HCT116 (cell line): ENCODE results near the gene DNAJC1. TPM values are rescaled to one million over a fixed set of nuclear protein-coding genes. Genes with fewer than 3 reads are reported as not detected.
"Not testable (repeated sequence)": the region's sequence is repeated elsewhere in the genome, so short reads cannot be mapped to it uniquely, and the experiment has no call there.

ENCODE experiments used
- ATAC-seq: fragments of 200-7000 bp; cut with Tn5 transposase; 2 replicates; pipeline ENCODE4 v1.9.1; 2020; ENCODE audit warnings: mild to moderate bottlenecking, moderate library complexity
- BruUV-seq: library from RNA; stranded (reverse); fragments of 400-500 nt; replicated peaks from 2 replicates; lab custom pipeline; 2021; lab: Mats Ljungman, UMichigan
- CTCF ChIA-PET: fragments of 300-600 bp; sonication (Branson Sonifier 250); formaldehyde crosslinking; loops from one replicate; lab custom pipeline; 2021; ENCODE audit warnings: antibody characterized with exemption; lab: Charles Lee
- POLR2A ChIA-PET: fragments of 300-600, 350-600 bp; sonication (Branson Sonifier 250); formaldehyde crosslinking; loops from one replicate; lab custom pipeline; 2021; ENCODE audit warnings: antibody characterized with exemption; lab: Charles Lee
- RAD21 ChIA-PET, 2 experiments: fragments of 300-600 bp; sonication (Branson Sonifier 250); formaldehyde crosslinking; loops; one replicate each; lab custom pipeline; 2023; ENCODE audit warnings: low total read pairs in 2 of 2; ENCODE audit not compliant: uncharacterized antibody in 2 of 2, unreplicated experiment in 2 of 2, low non-redundant PET in 1 of 2; lab: Charles Lee
- DNase-seq: peaks from one replicate; pipeline ENCODE4 v3.0.0-alpha.2; 2010; ENCODE audit warnings: low read depth, low spot score
- H2AFZ ChIP-seq: fragments of 200-600 bp; shearing (Covaris generic), sonication (generic); 2 replicates; pipeline ENCODE4 v1.6.1; 2017; ENCODE audit warnings: low read depth, mixed run types, mixed read lengths, antibody characterized with exemption, low read length; ENCODE audit not compliant: poor library complexity, severe bottlenecking
- H3K27ac ChIP-seq: 2 replicates; pipeline ENCODE4 v1.5.1; 2012; ENCODE audit warnings: low read depth, low read length
- H3K27me3 ChIP-seq: fragments of 200-600 bp; sonication (generic); 2 replicates; pipeline ENCODE4 v1.6.1; 2016; ENCODE audit warnings: mixed run types, low read length, mixed read lengths; ENCODE audit not compliant: insufficient read depth
- H3K36me3 ChIP-seq, 2 experiments: fragments of 200-500 bp in 1 of 2; fragments of 200-600 bp in 1 of 2; sonication (Bioruptor generic) in 1 of 2; sonication (generic) in 1 of 2; 2 replicates each; pipeline versions ENCODE4 v1.5.1 to v1.6.1; 2014 to 2016; ENCODE audit warnings: low read length in 2 of 2, inconsistent platforms in 1 of 2, mixed read lengths in 1 of 2, mixed run types in 1 of 2; ENCODE audit not compliant: insufficient read depth in 2 of 2, control insufficient read depth in 1 of 2
- H3K4me1 ChIP-seq, 2 experiments: fragments of 200-600 bp in 1 of 2; sonication (generic) in 1 of 2; 2 replicates each; pipeline versions ENCODE4 v1.5.1 to v1.6.1; 2012 to 2017; ENCODE audit warnings: low read length in 2 of 2, inconsistent platforms in 1 of 2, mild to moderate bottlenecking in 1 of 2, mixed read lengths in 1 of 2, mixed run types in 1 of 2, moderate library complexity in 1 of 2; ENCODE audit not compliant: insufficient read depth in 2 of 2, control insufficient read depth in 1 of 2
- H3K4me2 ChIP-seq: fragments of 200-600 bp; sonication (generic); 2 replicates; pipeline ENCODE4 v1.6.1; 2017; ENCODE audit warnings: mixed run types, low read length, mixed read lengths
- H3K4me3 ChIP-seq, 2 experiments: fragments of 200-600 bp in 1 of 2; sonication (generic) in 1 of 2; replicated peaks in 1 of 2; 2 replicates each; pipeline ENCODE4 v1.5.1; 2011 to 2016; ENCODE audit warnings: low read length in 2 of 2, control low read depth in 1 of 2, low read depth in 1 of 2, mild to moderate bottlenecking in 1 of 2, mixed read lengths in 1 of 2, mixed run types in 1 of 2
- H3K79me2 ChIP-seq: fragments of 200-600 bp; sonication (generic); 2 replicates; pipeline ENCODE4 v1.6.1; 2017; ENCODE audit warnings: mild to moderate bottlenecking, mixed run types, low read length, moderate library complexity, mixed read lengths; ENCODE audit not compliant: insufficient read depth
- H3K9ac ChIP-seq: fragments of 200-600 bp; sonication (generic); 2 replicates; pipeline ENCODE4 v1.6.1; 2016; ENCODE audit warnings: low read length, mixed read lengths
- H3K9me2 ChIP-seq: fragments of 200-600 bp; sonication (generic), shearing (Covaris generic); 2 replicates; pipeline ENCODE4 v1.6.1; 2017; ENCODE audit warnings: mixed run types, mild to moderate bottlenecking, moderate library complexity; ENCODE audit not compliant: insufficient read depth
- H3K9me3 ChIP-seq, 2 experiments: fragments of 200-500 bp in 1 of 2; fragments of 200-600 bp in 1 of 2; sonication (Bioruptor generic) in 1 of 2; sonication (generic) in 1 of 2; 2 replicates each; pipeline ENCODE4 v1.6.1; 2014 to 2017; ENCODE audit warnings: low read length in 2 of 2, mixed read lengths in 2 of 2, inconsistent platforms in 1 of 2, low read depth in 1 of 2, mild to moderate bottlenecking in 1 of 2, mixed run types in 1 of 2, moderate library complexity in 1 of 2; ENCODE audit not compliant: control insufficient read depth in 1 of 2, insufficient read depth in 1 of 2
- H4K20me1 ChIP-seq: fragments of 200-600 bp; sonication (generic), shearing (Covaris generic); 2 replicates; pipeline ENCODE4 v1.6.1; 2017; ENCODE audit warnings: mixed run types, mild to moderate bottlenecking, moderate library complexity; ENCODE audit not compliant: insufficient read depth
- EGR1 ChIP-seq: IDR thresholded peaks from 2 replicates; pipeline ENCODE4 v1.6.1; 2012; ENCODE audit warnings: low read depth
- EZH2 ChIP-seq: fragments of 200-600 bp; sonication (generic); IDR thresholded peaks from 2 replicates; pipeline ENCODE4 v1.6.1; 2017; ENCODE audit warnings: antibody characterized with exemption, mixed run types
- RAD21 ChIP-seq: IDR thresholded peaks from 2 replicates; pipeline ENCODE4 v1.6.1; 2012; ENCODE audit warnings: low read depth, mild to moderate bottlenecking
- SP1 ChIP-seq: IDR thresholded peaks from 2 replicates; pipeline ENCODE4 v1.6.1; 2012; ENCODE audit warnings: low read depth
- SRF ChIP-seq: IDR thresholded peaks from 2 replicates; pipeline ENCODE4 v1.6.1; 2012; ENCODE audit warnings: low read depth
- TCF7L2 ChIP-seq: IDR thresholded peaks from 2 replicates; pipeline ENCODE4 v1.7.0; 2011; ENCODE audit warnings: borderline replicate concordance, inconsistent platforms; ENCODE audit not compliant: insufficient read depth, insufficient read length; ENCODE audit errors: extremely low read depth
- ZFX ChIP-seq: fragments of 450-650 bp; IDR thresholded peaks from 2 replicates; pipeline ENCODE4 v1.6.1; 2017
- ZNF274 ChIP-seq: fragments of 200-500 bp; sonication (Bioruptor generic); IDR thresholded peaks from 2 replicates; pipeline ENCODE4 v1.6.1; 2014; ENCODE audit warnings: mild to moderate bottlenecking, low read depth, low read length, inconsistent platforms
- intact Hi-C: fragments of 100-400 bp; cut with micrococcal nuclease; formaldehyde crosslinking; loops from 2 replicates; pipeline ENCODE4 v1.10.0; 2022
- total RNA-seq: library from RNA; stranded (reverse); gene quantifications from one replicate; pipeline ENCODE4 v1.2.1, GENCODE V29; 2021; ENCODE audit not compliant: unreplicated experiment
- TF ChIP-seq, protein P1 (sequence below): IDR thresholded peaks from 2 replicates; pipeline ENCODE4 v1.6.1; 2012; ENCODE audit warnings: low read depth
- TF ChIP-seq, protein P2 (sequence below): IDR thresholded peaks from 2 replicates; pipeline ENCODE4 v1.6.1; 2012

The DNAJC1 gene
- total RNA-seq, 1 experiment from 2014 or later: 17.9 TPM

DNA sequence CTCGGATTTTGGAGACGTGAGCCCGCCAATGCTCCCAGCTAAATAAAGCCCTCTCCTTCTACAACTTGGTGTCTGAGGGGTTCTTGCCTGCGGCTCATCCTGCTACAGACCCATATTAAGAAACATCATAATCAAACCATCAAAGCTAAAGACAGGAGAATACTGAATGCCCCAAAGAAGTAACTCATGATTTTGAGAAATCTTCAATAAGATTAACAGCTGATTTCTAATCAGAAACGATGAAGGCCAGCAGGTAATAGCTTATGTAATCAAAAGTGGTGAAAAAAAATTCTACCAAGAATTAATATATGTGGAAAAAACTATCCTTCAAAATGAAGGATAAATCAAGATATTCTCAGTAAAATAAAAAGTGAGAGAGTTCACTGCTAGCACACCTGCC lies 130.3 kb downstream of the DNAJC1 start:
- Histone ChIP-seq H3K4me3 (no peak overlapping the region), H3K4me2 (no peak overlapping the region), H3K27me3 (no peaks in the 10 kb centered on the region), H3K4me1 (no peaks in the 10 kb centered on the region), H3K9me2 (no peaks in the 10 kb centered on the region), H3K9ac (no peak overlapping the region), H3K27ac (no peak overlapping the region), H2AFZ (no peak overlapping the region), H3K36me3 (no peaks in the 10 kb centered on the region), H4K20me1 (no peaks in the 10 kb centered on the region), H3K79me2 (no peaks in the 10 kb centered on the region), H3K9me3 (peaks cover 0 to 3% of the 10 kb centered on the region in 2 experiments; a peak in 1 of 4 replicates)
- POLR2A ChIA-PET: no interaction called here
- ATAC-seq: no peak
- TF ChIP-seq ZNF274 (no peak), TCF7L2 (no peak), EGR1 (no peak), SRF (no peak), SP1 (no peak), RAD21 (no peak), EZH2 (no peak), ZFX (no peak)
- TF ChIP-seq, protein P1, sequence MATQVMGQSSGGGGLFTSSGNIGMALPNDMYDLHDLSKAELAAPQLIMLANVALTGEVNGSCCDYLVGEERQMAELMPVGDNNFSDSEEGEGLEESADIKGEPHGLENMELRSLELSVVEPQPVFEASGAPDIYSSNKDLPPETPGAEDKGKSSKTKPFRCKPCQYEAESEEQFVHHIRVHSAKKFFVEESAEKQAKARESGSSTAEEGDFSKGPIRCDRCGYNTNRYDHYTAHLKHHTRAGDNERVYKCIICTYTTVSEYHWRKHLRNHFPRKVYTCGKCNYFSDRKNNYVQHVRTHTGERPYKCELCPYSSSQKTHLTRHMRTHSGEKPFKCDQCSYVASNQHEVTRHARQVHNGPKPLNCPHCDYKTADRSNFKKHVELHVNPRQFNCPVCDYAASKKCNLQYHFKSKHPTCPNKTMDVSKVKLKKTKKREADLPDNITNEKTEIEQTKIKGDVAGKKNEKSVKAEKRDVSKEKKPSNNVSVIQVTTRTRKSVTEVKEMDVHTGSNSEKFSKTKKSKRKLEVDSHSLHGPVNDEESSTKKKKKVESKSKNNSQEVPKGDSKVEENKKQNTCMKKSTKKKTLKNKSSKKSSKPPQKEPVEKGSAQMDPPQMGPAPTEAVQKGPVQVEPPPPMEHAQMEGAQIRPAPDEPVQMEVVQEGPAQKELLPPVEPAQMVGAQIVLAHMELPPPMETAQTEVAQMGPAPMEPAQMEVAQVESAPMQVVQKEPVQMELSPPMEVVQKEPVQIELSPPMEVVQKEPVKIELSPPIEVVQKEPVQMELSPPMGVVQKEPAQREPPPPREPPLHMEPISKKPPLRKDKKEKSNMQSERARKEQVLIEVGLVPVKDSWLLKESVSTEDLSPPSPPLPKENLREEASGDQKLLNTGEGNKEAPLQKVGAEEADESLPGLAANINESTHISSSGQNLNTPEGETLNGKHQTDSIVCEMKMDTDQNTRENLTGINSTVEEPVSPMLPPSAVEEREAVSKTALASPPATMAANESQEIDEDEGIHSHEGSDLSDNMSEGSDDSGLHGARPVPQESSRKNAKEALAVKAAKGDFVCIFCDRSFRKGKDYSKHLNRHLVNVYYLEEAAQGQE: no peak
- TF ChIP-seq, protein P2, sequence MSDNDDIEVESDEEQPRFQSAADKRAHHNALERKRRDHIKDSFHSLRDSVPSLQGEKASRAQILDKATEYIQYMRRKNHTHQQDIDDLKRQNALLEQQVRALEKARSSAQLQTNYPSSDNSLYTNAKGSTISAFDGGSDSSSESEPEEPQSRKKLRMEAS: no peak
- intact Hi-C loops: no loop called here
- no TSS peak for BruUV-seq
- CTCF ChIA-PET: no interaction called here
- DNase-seq: no peak
- RAD21 ChIA-PET: no interaction called here

DNA sequence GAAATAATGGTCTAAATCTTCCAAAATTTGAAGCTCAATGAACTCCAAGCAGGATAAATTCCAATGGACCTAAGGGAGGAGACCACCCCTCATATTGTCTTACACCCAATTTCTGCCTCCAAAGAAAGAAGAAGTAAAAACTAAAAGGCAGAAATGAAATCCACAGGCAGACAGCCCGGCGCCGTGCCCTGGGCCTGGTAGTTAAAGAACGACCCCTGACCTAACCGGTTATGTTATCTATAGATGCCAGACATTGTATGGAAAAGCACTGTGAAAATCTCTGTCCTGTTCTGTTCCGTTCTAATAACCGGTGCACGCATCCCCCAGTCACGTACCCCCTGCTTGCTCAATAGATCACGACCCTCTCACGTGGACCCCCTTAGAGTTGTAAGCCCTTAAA lies 130.8 kb downstream of the DNAJC1 start:
- H3K9me3 ChIP-seq, DNase-seq, POLR2A ChIA-PET, intact Hi-C loops, RAD21 ChIA-PET, H3K4me2 ChIP-seq, H3K9me2 ChIP-seq, H3K27ac ChIP-seq, H3K36me3 ChIP-seq, H4K20me1 ChIP-seq, CTCF ChIA-PET, H3K4me1 ChIP-seq, H3K27me3 ChIP-seq, H3K9ac ChIP-seq, ATAC-seq, H3K4me3 ChIP-seq, H3K79me2 ChIP-seq, BruUV-seq, H2AFZ ChIP-seq: not testable (repeated sequence)
